Panc1 (cell line): ENCODE data around the gene ELFN2.

Experiments
- CTCF ChIP-seq: fragments of 450-650 bp; IDR thresholded peaks from 2 replicates; pipeline ENCODE4 v1.5.1; 2017; ENCODE audit warnings: mild to moderate bottlenecking
- POLR2AphosphoS5 ChIP-seq: IDR thresholded peaks from 2 replicates; pipeline ENCODE4 v1.6.1; 2012; ENCODE audit warnings: mild to moderate bottlenecking, low read depth, low read length, moderate library complexity
- REST ChIP-seq, 2 experiments: IDR thresholded peaks; 2 replicates each; pipeline ENCODE4 v1.6.1; 2011 to 2012; ENCODE audit warnings: low read depth in 2 of 2, control low read depth in 1 of 2, low read length in 1 of 2, mild to moderate bottlenecking in 1 of 2, moderate library complexity in 1 of 2; ENCODE audit not compliant: insufficient read depth in 1 of 2
- SIN3A ChIP-seq: IDR thresholded peaks from 2 replicates; pipeline ENCODE4 v1.6.1; 2012; ENCODE audit warnings: low read depth, mild to moderate bottlenecking, low read length, moderate library complexity, borderline replicate concordance; ENCODE audit not compliant: insufficient read depth

DNA sequence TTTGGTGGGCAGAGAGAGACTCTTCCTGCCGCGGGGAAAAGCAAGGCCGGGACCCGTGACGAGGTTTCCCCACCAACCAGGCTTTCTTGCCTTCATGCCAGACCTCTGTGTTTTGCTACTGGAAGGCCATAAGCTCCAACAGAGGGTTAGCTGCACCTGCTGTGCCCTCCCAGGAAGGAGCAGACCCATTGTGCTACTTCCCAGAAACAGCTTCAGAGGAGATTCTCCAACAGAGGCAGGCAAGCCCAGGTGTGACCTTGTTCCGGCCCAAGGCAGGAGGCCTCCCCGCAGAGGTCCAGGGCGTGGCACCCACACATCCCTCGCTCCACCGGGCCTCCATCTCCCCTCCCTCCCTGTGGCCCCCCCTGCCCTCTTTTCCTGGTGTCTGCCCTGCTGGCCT is 57.8 kb downstream of the ELFN2 start:
- TF ChIP-seq POLR2AphosphoS5 (no peak), CTCF (no peak), REST (IDR thresholded peaks at IDR 0.05; ENCODE audit: insufficient read depth in 1 of 2, low read depth in 2 of 2, low read length in 1 of 2) (no peak), SIN3A (no peak)
